MG63 (cell line): ENCODE data around the gene SCN3A. TPM values are rescaled to one million over a fixed set of nuclear protein-coding genes. Genes with fewer than 3 reads are reported as not detected.

Experiments
- DNase-seq: peaks from one replicate; pipeline ENCODE4 v3.0.0-alpha.2; 2020
- H3K27me3 ChIP-seq: fragments of 250-450 bp; sonication (Bioruptor Pico); 2 replicates; pipeline ENCODE4 v1.5.1; 2020; ENCODE audit warnings: mild to moderate bottlenecking, moderate library complexity
- H3K36me3 ChIP-seq: fragments of 250-450 bp; sonication (Bioruptor Pico); 2 replicates; pipeline ENCODE4 v1.5.1; 2020; ENCODE audit warnings: mild to moderate bottlenecking, moderate library complexity
- H3K4me3 ChIP-seq: fragments of 250-450 bp; sonication (Bioruptor Pico); 2 replicates; pipeline ENCODE4 v1.5.1; 2020; ENCODE audit warnings: mild to moderate bottlenecking, moderate library complexity
- H3K9me3 ChIP-seq: fragments of 250-450 bp; sonication (Bioruptor Pico); 2 replicates; pipeline ENCODE4 v1.5.1; 2020; ENCODE audit warnings: mild to moderate bottlenecking, moderate library complexity
- total RNA-seq: library from RNA; depleted of rRNA; stranded (reverse); fragments of >200 nt; shearing (Covaris generic); gene quantifications from 2 replicates; pipeline ENCODE4 v1.2.3, GENCODE V29; 2014; ENCODE audit warnings: low replicate concordance

SCN3A gene
- total RNA-seq, 1 experiment from 2014 or later = 22.7 TPM

GRCh38 chr2:165083326-165083725 lies 120.5 kb downstream of the SCN3A start:
- Histone ChIP-seq H3K9me3 (peaks cover 5% of the 10 kb centered on the region), H3K4me3 (no peak overlapping the region), H3K27me3 (no peaks in the 10 kb centered on the region), H3K36me3 (peaks cover 11% of the 10 kb centered on the region; the same call in 1 of the 2 replicates)
- no peak for DNase-seq

- peaks cover 4% of the 10 kb centered on the region; the same call in 1 of the 2 replicates for H3K36me3 ChIP-seq
- H3K27me3 ChIP-seq = no peaks in the 10 kb centered on the region
- peaks cover 5% of the 10 kb centered on the region for H3K9me3 ChIP-seq
- no peak for DNase-seq
- no peak overlapping the region for H3K4me3 ChIP-seq
These were observed 121.4 kb downstream of the SCN3A start for GRCh38 chr2:165082479-165082878.

- no peak overlapping the region for H3K4me3 ChIP-seq
- no peaks in the 10 kb centered on the region for H3K27me3 ChIP-seq
- peaks cover 5% of the 10 kb centered on the region for H3K9me3 ChIP-seq
- no peak for DNase-seq
- no peaks in the 10 kb centered on the region for H3K36me3 ChIP-seq
These were observed 122.6 kb downstream of the SCN3A start for GRCh38 chr2:165081276-165081675.

GRCh38 chr2:165079432-165079831 lies 124.4 kb downstream of the SCN3A start:
- peak; percentile 49 for DNase-seq
- Histone ChIP-seq H3K27me3 (no peaks in the 10 kb centered on the region), H3K4me3 (no peak overlapping the region), H3K9me3 (peaks cover 8% of the 10 kb centered on the region), H3K36me3 (no peaks in the 10 kb centered on the region)

- DNase-seq = no peak
- H3K36me3 ChIP-seq = no peaks in the 10 kb centered on the region
- H3K4me3 ChIP-seq = no peak overlapping the region
- no peaks in the 10 kb centered on the region for H3K27me3 ChIP-seq
- peaks cover 8% of the 10 kb centered on the region for H3K9me3 ChIP-seq
These were observed 124.9 kb downstream of the SCN3A start for GRCh38 chr2:165078913-165079312.

GRCh38 chr2:165074884-165075283 lies 129.0 kb downstream of the SCN3A start:
- Histone ChIP-seq H3K4me3 (no peak overlapping the region), H3K27me3 (no peaks in the 10 kb centered on the region), H3K36me3 (no peaks in the 10 kb centered on the region), H3K9me3 (peaks cover 2% of the 10 kb centered on the region; the same call in 1 of the 2 replicates)
- DNase-seq = no peak

GRCh38 chr2:165074323-165074722 lies 129.5 kb downstream of the SCN3A start:
- H3K9me3 ChIP-seq = peaks cover 2% of the 10 kb centered on the region; the same call in 1 of the 2 replicates
- no peak for DNase-seq
- no peaks in the 10 kb centered on the region for H3K36me3 ChIP-seq
- no peak overlapping the region for H3K4me3 ChIP-seq
- no peaks in the 10 kb centered on the region for H3K27me3 ChIP-seq

GRCh38 chr2:165070076-165070475 lies 133.8 kb downstream of the SCN3A start:
- DNase-seq = no peak

GRCh38 chr2:165069151-165069550 lies 134.7 kb downstream of the SCN3A start:
- Histone ChIP-seq H3K27me3 (no peaks in the 10 kb centered on the region), H3K4me3 (no peak overlapping the region), H3K36me3 (no peaks in the 10 kb centered on the region), H3K9me3 (no peaks in the 10 kb centered on the region)
- no peak for DNase-seq

More at GRCh38 chr2:165070076-165070475, 133.8 kb downstream of the SCN3A start:
- no peaks in the 10 kb centered on the region for H3K36me3 ChIP-seq
- H3K4me3 ChIP-seq = no peak overlapping the region
- 0 out of 2 replicates have a peak, but pooled peaks cover 2% of the 10 kb centered on the region for H3K9me3 ChIP-seq
- no peaks in the 10 kb centered on the region for H3K27me3 ChIP-seq

GRCh38 chr2:165068487-165068757 lies 135.4 kb downstream of the SCN3A start:
- H3K4me3 ChIP-seq = peak overlapping the region; percentile 6; the same call in 1 of the 2 replicates

GRCh38 chr2:165067643-165068486 lies 136.0 kb downstream of the SCN3A start:
- Histone ChIP-seq H3K9me3 (no peaks in the 10 kb centered on the region), H3K27me3 (no peaks in the 10 kb centered on the region), H3K4me3 (peak overlapping the region; percentile 6; the same call in 1 of the 2 replicates), H3K36me3 (no peaks in the 10 kb centered on the region)
- DNase-seq = peak; percentile 62

More at GRCh38 chr2:165068487-165068757, 135.4 kb downstream of the SCN3A start:
- no peak for DNase-seq
- Histone ChIP-seq H3K36me3 (no peaks in the 10 kb centered on the region), H3K27me3 (no peaks in the 10 kb centered on the region), H3K9me3 (no peaks in the 10 kb centered on the region)

- Histone ChIP-seq H3K9me3 (no peaks in the 10 kb centered on the region), H3K4me3 (no peak overlapping the region), H3K36me3 (no peaks in the 10 kb centered on the region), H3K27me3 (no peaks in the 10 kb centered on the region)
- DNase-seq = no peak
These were observed 139.1 kb downstream of the SCN3A start for GRCh38 chr2:165064743-165065142.

GRCh38 chr2:165060411-165060810 lies 143.4 kb downstream of the SCN3A start:
- DNase-seq = no peak
- H3K27me3 ChIP-seq = no peaks in the 10 kb centered on the region
- no peak overlapping the region for H3K4me3 ChIP-seq
- no peaks in the 10 kb centered on the region for H3K36me3 ChIP-seq
- no peaks in the 10 kb centered on the region for H3K9me3 ChIP-seq

- Histone ChIP-seq H3K4me3 (no peak overlapping the region), H3K9me3 (no peaks in the 10 kb centered on the region), H3K36me3 (no peaks in the 10 kb centered on the region), H3K27me3 (no peaks in the 10 kb centered on the region)
- no peak for DNase-seq
These were observed 145.2 kb downstream of the SCN3A start for GRCh38 chr2:165058476-165059265.

- DNase-seq = no peak
- H3K9me3 ChIP-seq = no peaks in the 10 kb centered on the region
- no peak overlapping the region for H3K4me3 ChIP-seq
- H3K36me3 ChIP-seq = no peaks in the 10 kb centered on the region
- H3K27me3 ChIP-seq = no peaks in the 10 kb centered on the region
These were observed 145.9 kb downstream of the SCN3A start for GRCh38 chr2:165057931-165058330.

- no peaks in the 10 kb centered on the region for H3K9me3 ChIP-seq
- DNase-seq = no peak
- no peaks in the 10 kb centered on the region for H3K27me3 ChIP-seq
- no peak overlapping the region for H3K4me3 ChIP-seq
- no peaks in the 10 kb centered on the region for H3K36me3 ChIP-seq
These were observed 146.5 kb downstream of the SCN3A start for GRCh38 chr2:165057308-165057707.

- Histone ChIP-seq H3K36me3 (no peaks in the 10 kb centered on the region), H3K9me3 (no peaks in the 10 kb centered on the region), H3K4me3 (no peak overlapping the region), H3K27me3 (no peaks in the 10 kb centered on the region)
- DNase-seq = peak; percentile 4
These were observed 147.3 kb downstream of the SCN3A start for GRCh38 chr2:165056564-165056963.
